ENCODE measurements around the gene ENOX1. TPM values are rescaled to one million over a fixed set of nuclear protein-coding genes. Genes with fewer than 3 reads are reported as not detected.
A peak's percentile ranks its signal among the peaks of the same experiment; 100 is the strongest.
"Not testable (repeated sequence)": the region's sequence is repeated elsewhere in the genome, so short reads cannot be mapped to it uniquely, and the experiment has no call there.

ENOX1 gene
- total and polyA plus RNA-seq, 7 donors = 0.23 to 20.2 (median 11.1) TPM

- peak overlapping the region in 2 of 4 donors; percentile 36 to 62 for H3K27ac ChIP-seq
- peaks cover 0 to 54% (median 46%) of the 10 kb centered on the region in 4 donors for H3K4me1 ChIP-seq
- 94 to 97% methylated on average over 1 of the region's 1 CpG for WGBS, 2 donors
- no peak for DNase-seq
- H3K9me3 ChIP-seq = no peaks in the 10 kb centered on the region
- no peak overlapping the region for H3K4me3 ChIP-seq
- intact Hi-C loops (cut with DNase I) = loop anchor here (5.0 kb wide), 1 partner anchor 362 kb away; the partner anchor contains the start of gene ENOX1
- H3K27me3 ChIP-seq = no peaks in the 10 kb centered on the region
- no peaks in the 10 kb centered on the region for H3K36me3 ChIP-seq
- TF ChIP-seq CTCF (IDR thresholded peaks at IDR 0.05) (no peak), POLR2AphosphoS5 (IDR thresholded peaks at IDR 0.05) (no peak), EP300 (IDR thresholded peaks at IDR 0.05) (no peak), POLR2A (IDR thresholded peaks at IDR 0.05) (no peak)
These were observed 361.5 kb downstream of the ENOX1 start for GRCh38 chr13:43425234-43425633.

GRCh38 chr13:43424412-43424811 is 362.4 kb downstream of the ENOX1 start:
- 93 to 94% methylated on average over 3 of the region's 3 CpGs for WGBS, 2 donors
- intact Hi-C loops (cut with DNase I) = no loop called here
- no peaks in the 10 kb centered on the region for H3K36me3 ChIP-seq
- peak overlapping the region in 2 of 4 donors; percentile 36 to 62 for H3K27ac ChIP-seq
- TF ChIP-seq POLR2AphosphoS5 (IDR thresholded peaks at IDR 0.05) = no peak
- TF ChIP-seq POLR2A (IDR thresholded peaks at IDR 0.05) = no peak
- TF ChIP-seq EP300 (IDR thresholded peaks at IDR 0.05) = no peak
- TF ChIP-seq CTCF (IDR thresholded peaks at IDR 0.05) = no peak
- DNase-seq = no peak
- no peaks in the 10 kb centered on the region for H3K9me3 ChIP-seq
- H3K4me3 ChIP-seq = no peak overlapping the region
- H3K4me1 ChIP-seq = peaks cover 0 to 53% (median 44%) of the 10 kb centered on the region in 4 donors
- H3K27me3 ChIP-seq = no peaks in the 10 kb centered on the region

- DNase-seq = no peak
- Histone ChIP-seq H3K4me3 (no peak overlapping the region), H3K27me3 (no peaks in the 10 kb centered on the region), H3K9me3 (no peaks in the 10 kb centered on the region), H3K27ac (peak overlapping the region in 2 of 4 donors; percentile 23 to 62), H3K4me1 (peaks cover 0 to 42% (median 33%) of the 10 kb centered on the region in 4 donors), H3K36me3 (no peaks in the 10 kb centered on the region)
- TF ChIP-seq CTCF (IDR thresholded peaks at IDR 0.05) (no peak), POLR2AphosphoS5 (IDR thresholded peaks at IDR 0.05) (no peak), EP300 (IDR thresholded peaks at IDR 0.05) (no peak), POLR2A (IDR thresholded peaks at IDR 0.05) (no peak)
- intact Hi-C loops (cut with DNase I) = no loop called here
These were observed 364.7 kb downstream of the ENOX1 start for GRCh38 chr13:43422116-43422515.

GRCh38 chr13:43416842-43417241 is 369.9 kb downstream of the ENOX1 start:
- H3K4me1 ChIP-seq = peaks cover 0 to 20% (median 6%) of the 10 kb centered on the region in 4 donors
- H3K27me3 ChIP-seq; H3K27ac ChIP-seq; H3K9me3 ChIP-seq; DNase-seq; H3K4me3 ChIP-seq; H3K36me3 ChIP-seq; intact Hi-C loops (cut with DNase I): not testable (repeated sequence)
- WGBS, 2 donors = 96 to 98% methylated on average over 22 of the region's 22 CpGs

- H3K27me3 ChIP-seq; H3K4me3 ChIP-seq; H3K36me3 ChIP-seq; H3K27ac ChIP-seq; H3K9me3 ChIP-seq; intact Hi-C loops (cut with DNase I); DNase-seq: not testable (repeated sequence)
- H3K4me1 ChIP-seq = peaks cover 0 to 20% (median 8%) of the 10 kb centered on the region in 4 donors
- WGBS, 2 donors = 91 to 93% methylated on average over 21 of the region's 21 CpGs
These were observed 370.4 kb downstream of the ENOX1 start for GRCh38 chr13:43416408-43416807.

- H3K36me3 ChIP-seq; H3K27me3 ChIP-seq; H3K4me3 ChIP-seq; intact Hi-C loops (cut with DNase I); DNase-seq; H3K9me3 ChIP-seq; H3K27ac ChIP-seq: not testable (repeated sequence)
- WGBS, 2 donors = 92 to 93% methylated on average over 33 of the region's 33 CpGs
- peaks cover 0 to 20% (median 13%) of the 10 kb centered on the region in 4 donors for H3K4me1 ChIP-seq
These were observed 370.8 kb downstream of the ENOX1 start for GRCh38 chr13:43415903-43416391.
